AG09319 (cell line): Measurements from ENCODE around the gene MAST3.

Experiments used
- DNase-seq: peaks from one replicate; pipeline ENCODE4 v3.0.0-alpha.2; 2010; ENCODE audit warnings: low read depth; ENCODE audit errors: extremely low read depth
- TF ChIP-seq, protein P1 (sequence below): IDR thresholded peaks from 2 replicates; pipeline ENCODE4 v1.5.1; 2011; ENCODE audit warnings: low read depth, mild to moderate bottlenecking, inconsistent platforms, low read length, moderate library complexity

MAST3 gene

DNA sequence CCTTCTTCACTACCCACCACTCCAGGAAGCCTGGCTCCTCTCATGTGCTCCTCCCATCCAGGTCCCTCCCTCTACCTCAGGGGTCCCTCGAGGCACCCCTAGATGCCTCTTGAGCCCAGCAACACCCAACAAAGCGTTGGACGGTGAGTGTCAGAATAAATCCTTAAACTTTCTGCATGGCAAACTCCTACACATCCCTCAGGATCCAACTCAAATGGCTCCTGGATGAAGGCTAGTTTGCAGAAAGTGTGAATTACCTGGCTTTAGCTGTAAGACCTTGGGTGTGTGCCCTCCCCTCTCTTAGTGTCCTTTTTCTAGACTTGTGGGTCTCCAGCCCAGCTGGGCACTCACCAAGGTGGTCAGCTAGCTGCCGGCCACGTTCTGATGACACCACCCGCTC is 100.8 kb downstream of the MAST3 start:
- TF ChIP-seq, protein P1, sequence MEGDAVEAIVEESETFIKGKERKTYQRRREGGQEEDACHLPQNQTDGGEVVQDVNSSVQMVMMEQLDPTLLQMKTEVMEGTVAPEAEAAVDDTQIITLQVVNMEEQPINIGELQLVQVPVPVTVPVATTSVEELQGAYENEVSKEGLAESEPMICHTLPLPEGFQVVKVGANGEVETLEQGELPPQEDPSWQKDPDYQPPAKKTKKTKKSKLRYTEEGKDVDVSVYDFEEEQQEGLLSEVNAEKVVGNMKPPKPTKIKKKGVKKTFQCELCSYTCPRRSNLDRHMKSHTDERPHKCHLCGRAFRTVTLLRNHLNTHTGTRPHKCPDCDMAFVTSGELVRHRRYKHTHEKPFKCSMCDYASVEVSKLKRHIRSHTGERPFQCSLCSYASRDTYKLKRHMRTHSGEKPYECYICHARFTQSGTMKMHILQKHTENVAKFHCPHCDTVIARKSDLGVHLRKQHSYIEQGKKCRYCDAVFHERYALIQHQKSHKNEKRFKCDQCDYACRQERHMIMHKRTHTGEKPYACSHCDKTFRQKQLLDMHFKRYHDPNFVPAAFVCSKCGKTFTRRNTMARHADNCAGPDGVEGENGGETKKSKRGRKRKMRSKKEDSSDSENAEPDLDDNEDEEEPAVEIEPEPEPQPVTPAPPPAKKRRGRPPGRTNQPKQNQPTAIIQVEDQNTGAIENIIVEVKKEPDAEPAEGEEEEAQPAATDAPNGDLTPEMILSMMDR, result no peak
- no peak for DNase-seq
